Measurements from ENCODE around the gene WDFY3.

DNA sequence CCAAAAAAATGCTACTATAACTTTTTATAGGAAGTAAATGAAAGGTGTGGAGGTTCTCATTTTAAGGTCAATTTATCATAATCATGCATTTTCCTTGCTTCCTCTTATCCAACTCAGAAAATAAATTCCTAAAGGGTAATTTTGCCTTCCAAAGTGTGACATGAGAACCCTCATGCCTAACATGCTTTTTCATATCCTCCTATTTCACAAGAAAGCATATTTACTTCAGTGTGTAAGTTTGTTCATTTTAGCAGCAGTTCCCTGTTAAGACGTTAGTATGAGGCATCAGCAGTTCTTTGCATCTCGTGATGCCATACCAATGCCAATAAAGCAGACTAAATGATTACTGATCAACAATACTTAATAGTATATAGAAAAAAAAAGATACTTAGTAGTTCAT lies 18.4 kb downstream of the WDFY3 start:
- TF ChIP-seq, protein P1, sequence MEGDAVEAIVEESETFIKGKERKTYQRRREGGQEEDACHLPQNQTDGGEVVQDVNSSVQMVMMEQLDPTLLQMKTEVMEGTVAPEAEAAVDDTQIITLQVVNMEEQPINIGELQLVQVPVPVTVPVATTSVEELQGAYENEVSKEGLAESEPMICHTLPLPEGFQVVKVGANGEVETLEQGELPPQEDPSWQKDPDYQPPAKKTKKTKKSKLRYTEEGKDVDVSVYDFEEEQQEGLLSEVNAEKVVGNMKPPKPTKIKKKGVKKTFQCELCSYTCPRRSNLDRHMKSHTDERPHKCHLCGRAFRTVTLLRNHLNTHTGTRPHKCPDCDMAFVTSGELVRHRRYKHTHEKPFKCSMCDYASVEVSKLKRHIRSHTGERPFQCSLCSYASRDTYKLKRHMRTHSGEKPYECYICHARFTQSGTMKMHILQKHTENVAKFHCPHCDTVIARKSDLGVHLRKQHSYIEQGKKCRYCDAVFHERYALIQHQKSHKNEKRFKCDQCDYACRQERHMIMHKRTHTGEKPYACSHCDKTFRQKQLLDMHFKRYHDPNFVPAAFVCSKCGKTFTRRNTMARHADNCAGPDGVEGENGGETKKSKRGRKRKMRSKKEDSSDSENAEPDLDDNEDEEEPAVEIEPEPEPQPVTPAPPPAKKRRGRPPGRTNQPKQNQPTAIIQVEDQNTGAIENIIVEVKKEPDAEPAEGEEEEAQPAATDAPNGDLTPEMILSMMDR (IDR thresholded peaks at IDR 0.05; ENCODE audit: low read length) = no peak
- TF ChIP-seq EZH2 (IDR thresholded peaks at IDR 0.05; ENCODE audit: borderline replicate concordance, low read length) = no peak
